ENCODE results near the gene NEDD9. TPM values are rescaled to one million over a fixed set of nuclear protein-coding genes. Genes with fewer than 3 reads are reported as not detected.

Gene NEDD9
- total and polyA plus RNA-seq, 2 experiments from 2014 or later, result 4.4 to 13.0 TPM

DNA sequence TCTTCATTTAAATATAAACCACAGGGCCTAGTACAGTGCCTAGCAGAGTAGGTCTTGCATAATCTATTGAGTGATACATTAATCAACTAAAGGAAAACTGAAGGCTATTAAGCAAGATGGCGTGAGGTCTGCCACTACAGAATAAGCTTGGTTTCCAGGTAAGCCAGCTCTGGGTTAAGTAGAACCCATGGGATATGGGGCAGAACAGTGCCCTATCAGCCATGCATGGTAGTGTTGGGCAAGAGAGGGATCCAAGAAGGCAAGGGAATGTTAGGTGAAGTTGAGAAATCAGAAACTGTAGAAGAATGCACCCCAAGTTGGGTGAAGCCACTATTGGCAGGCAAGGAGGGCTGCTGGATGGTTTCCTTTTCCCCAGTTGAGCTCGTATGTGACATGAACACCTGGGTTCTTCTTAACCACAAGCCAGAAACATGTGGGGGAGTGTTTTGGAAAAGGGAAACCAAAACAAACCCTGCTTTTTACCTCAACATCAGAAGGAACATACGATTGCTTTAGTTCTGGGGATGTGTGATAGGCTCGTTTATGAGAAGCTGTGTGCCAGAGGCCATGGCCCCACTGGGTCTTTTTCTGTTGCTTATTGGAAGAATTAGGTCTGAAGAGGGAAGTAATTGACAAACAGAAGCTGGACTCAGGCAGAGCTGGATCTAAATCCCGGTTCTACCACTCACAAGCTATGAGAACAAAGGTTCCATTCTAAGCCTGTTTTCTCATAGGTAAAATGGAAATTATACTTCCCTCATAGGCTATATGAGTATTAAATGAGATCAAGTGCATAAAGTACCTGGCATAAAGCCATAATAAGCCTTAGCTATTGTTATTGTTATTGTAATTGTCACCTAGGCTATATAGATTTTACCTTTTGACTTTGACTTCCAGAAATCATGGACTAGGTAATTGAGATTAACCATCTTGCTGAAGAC is 33.5 kb downstream of the NEDD9 start:
- no peak overlapping the region for H3K27ac ChIP-seq (ENCODE audit: low read depth)
- no peak overlapping the region for H2AFZ ChIP-seq
- H3K4me1 ChIP-seq (ENCODE audit: insufficient read depth), result peaks cover 68% of the 10 kb centered on the region
- no peaks in the 10 kb centered on the region for H3K79me2 ChIP-seq (replicated peaks; ENCODE audit: insufficient read depth)
- Mint-ChIP-seq H3K9me3 (peaks cover 5% of the 10 kb centered on the region; the same call in 1 of the 3 replicates), H3K27ac (no peak overlapping the region; the same call in 1 of the 2 replicates), H3K36me3 (ENCODE audit: low read depth) (peaks cover 9% of the 10 kb centered on the region), H3K4me1 (peaks cover 65% of the 10 kb centered on the region), H3K27me3 (ENCODE audit: insufficient read depth, low read depth, poor library complexity) (peaks cover 5% of the 10 kb centered on the region), H3K4me3 (no peak overlapping the region)
- no peaks in the 10 kb centered on the region for H3K27me3 ChIP-seq (ENCODE audit: insufficient read depth)
- no peaks in the 10 kb centered on the region; the same call in none of the 2 replicates for H3F3A ChIP-seq (replicated peaks; ENCODE audit: low read depth)
- no peak for DNase-seq (ENCODE audit: low spot score)
- H3K36me3 ChIP-seq (ENCODE audit: insufficient read depth), result no peaks in the 10 kb centered on the region
- H3K4me2 ChIP-seq, result no peak overlapping the region
- H3K4me3 ChIP-seq, result no peak overlapping the region
- TF ChIP-seq EZH2phosphoT487 (IDR thresholded peaks at IDR 0.05; ENCODE audit: unreplicated experiment) (no peak), CREB1 (CRISPR knock-in tag; IDR thresholded peaks at IDR 0.05; ENCODE audit: low read depth) (no peak)
- no peaks in the 10 kb centered on the region for H4K20me1 ChIP-seq (replicated peaks; ENCODE audit: insufficient read depth)
- no peak for ATAC-seq
- no peaks in the 10 kb centered on the region for H3K9me2 ChIP-seq (ENCODE audit: insufficient read depth)

DNA sequence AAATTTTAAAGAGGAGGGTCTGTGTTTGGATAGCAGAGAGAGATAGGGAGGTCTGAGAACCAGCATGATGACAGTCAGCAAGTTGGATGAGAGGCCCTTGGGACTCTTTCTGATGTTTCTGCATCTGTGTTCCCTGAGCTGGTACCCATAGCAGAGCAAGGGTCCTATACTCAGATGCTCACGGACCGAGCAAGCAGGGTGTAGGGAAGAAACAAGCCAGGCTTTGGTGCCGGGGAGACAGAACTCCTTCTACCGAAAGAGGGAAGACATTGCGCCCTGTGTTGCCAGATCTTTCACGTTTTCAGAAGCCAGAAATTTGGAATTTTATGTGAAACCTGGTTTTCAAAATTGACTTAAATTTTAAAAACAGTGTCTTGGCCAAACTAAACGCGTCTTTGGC is 34.6 kb downstream of the NEDD9 start:
- Histone ChIP-seq H3K79me2 (replicated peaks; ENCODE audit: insufficient read depth) (no peaks in the 10 kb centered on the region), H3F3A (replicated peaks; ENCODE audit: low read depth) (no peaks in the 10 kb centered on the region; the same call in none of the 2 replicates), H3K4me3 (no peak overlapping the region; the same call in 1 of the 2 replicates), H3K9me2 (ENCODE audit: insufficient read depth) (no peaks in the 10 kb centered on the region), H3K4me2 (peak overlapping the region; percentile 15), H3K27ac (ENCODE audit: low read depth) (peak overlapping the region; percentile 92), H2AFZ (no peak overlapping the region), H3K4me1 (ENCODE audit: insufficient read depth) (peaks cover 61% of the 10 kb centered on the region), H3K36me3 (ENCODE audit: insufficient read depth) (no peaks in the 10 kb centered on the region), H4K20me1 (replicated peaks; ENCODE audit: insufficient read depth) (no peaks in the 10 kb centered on the region), H3K27me3 (ENCODE audit: insufficient read depth) (no peaks in the 10 kb centered on the region)
- Mint-ChIP-seq H3K4me1 (peaks cover 59% of the 10 kb centered on the region), H3K36me3 (ENCODE audit: low read depth) (peaks cover 20% of the 10 kb centered on the region), H3K9me3 (peaks cover 8% of the 10 kb centered on the region; the same call in 2 of the 3 replicates), H3K27me3 (ENCODE audit: insufficient read depth, low read depth, poor library complexity) (peaks cover 2% of the 10 kb centered on the region), H3K27ac (no peak overlapping the region), H3K4me3 (no peak overlapping the region)
- DNase-seq (ENCODE audit: low spot score), result no peak
- no peak for ATAC-seq
- TF ChIP-seq, protein P1, sequence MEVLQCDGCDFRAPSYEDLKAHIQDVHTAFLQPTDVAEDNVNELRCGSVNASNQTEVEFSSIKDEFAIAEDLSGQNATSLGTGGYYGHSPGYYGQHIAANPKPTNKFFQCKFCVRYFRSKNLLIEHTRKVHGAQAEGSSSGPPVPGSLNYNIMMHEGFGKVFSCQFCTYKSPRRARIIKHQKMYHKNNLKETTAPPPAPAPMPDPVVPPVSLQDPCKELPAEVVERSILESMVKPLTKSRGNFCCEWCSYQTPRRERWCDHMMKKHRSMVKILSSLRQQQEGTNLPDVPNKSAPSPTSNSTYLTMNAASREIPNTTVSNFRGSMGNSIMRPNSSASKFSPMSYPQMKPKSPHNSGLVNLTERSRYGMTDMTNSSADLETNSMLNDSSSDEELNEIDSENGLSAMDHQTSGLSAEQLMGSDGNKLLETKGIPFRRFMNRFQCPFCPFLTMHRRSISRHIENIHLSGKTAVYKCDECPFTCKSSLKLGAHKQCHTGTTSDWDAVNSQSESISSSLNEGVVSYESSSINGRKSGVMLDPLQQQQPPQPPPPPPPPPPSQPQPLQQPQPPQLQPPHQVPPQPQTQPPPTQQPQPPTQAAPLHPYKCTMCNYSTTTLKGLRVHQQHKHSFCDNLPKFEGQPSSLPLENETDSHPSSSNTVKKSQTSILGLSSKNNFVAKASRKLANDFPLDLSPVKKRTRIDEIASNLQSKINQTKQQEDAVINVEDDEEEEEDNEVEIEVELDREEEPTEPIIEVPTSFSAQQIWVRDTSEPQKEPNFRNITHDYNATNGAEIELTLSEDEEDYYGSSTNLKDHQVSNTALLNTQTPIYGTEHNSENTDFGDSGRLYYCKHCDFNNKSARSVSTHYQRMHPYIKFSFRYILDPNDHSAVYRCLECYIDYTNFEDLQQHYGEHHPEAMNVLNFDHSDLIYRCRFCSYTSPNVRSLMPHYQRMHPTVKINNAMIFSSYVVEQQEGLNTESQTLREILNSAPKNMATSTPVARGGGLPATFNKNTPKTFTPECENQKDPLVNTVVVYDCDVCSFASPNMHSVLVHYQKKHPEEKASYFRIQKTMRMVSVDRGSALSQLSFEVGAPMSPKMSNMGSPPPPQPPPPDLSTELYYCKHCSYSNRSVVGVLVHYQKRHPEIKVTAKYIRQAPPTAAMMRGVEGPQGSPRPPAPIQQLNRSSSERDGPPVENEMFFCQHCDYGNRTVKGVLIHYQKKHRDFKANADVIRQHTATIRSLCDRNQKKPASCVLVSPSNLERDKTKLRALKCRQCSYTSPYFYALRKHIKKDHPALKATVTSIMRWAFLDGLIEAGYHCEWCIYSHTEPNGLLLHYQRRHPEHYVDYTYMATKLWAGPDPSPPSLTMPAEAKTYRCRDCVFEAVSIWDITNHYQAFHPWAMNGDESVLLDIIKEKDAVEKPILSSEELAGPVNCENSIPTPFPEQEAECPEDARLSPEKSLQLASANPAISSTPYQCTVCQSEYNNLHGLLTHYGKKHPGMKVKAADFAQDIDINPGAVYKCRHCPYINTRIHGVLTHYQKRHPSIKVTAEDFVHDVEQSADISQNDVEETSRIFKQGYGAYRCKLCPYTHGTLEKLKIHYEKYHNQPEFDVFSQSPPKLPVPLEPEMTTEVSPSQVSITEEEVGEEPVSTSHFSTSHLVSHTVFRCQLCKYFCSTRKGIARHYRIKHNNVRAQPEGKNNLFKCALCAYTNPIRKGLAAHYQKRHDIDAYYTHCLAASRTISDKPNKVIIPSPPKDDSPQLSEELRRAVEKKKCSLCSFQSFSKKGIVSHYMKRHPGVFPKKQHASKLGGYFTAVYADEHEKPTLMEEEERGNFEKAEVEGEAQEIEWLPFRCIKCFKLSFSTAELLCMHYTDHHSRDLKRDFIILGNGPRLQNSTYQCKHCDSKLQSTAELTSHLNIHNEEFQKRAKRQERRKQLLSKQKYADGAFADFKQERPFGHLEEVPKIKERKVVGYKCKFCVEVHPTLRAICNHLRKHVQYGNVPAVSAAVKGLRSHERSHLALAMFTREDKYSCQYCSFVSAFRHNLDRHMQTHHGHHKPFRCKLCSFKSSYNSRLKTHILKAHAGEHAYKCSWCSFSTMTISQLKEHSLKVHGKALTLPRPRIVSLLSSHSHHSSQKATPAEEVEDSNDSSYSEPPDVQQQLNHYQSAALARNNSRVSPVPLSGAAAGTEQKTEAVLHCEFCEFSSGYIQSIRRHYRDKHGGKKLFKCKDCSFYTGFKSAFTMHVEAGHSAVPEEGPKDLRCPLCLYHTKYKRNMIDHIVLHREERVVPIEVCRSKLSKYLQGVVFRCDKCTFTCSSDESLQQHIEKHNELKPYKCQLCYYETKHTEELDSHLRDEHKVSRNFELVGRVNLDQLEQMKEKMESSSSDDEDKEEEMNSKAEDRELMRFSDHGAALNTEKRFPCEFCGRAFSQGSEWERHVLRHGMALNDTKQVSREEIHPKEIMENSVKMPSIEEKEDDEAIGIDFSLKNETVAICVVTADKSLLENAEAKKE (CRISPR knock-in tag; IDR thresholded peaks at IDR 0.05), result no peak
- TF ChIP-seq ZNF114 (CRISPR knock-in tag; IDR thresholded peaks at IDR 0.05) (no peak), NANOG (IDR thresholded peaks at IDR 0.05; ENCODE audit: borderline replicate concordance) (no peak), STAT1 (IDR thresholded peaks at IDR 0.05; ENCODE audit: unreplicated experiment) (no peak), JUNB (IDR thresholded peaks at IDR 0.05; ENCODE audit: unreplicated experiment) (no peak), EZH2 (IDR thresholded peaks at IDR 0.05; ENCODE audit: low read depth, unreplicated experiment) (no peak)
- TF ChIP-seq, protein P2, sequence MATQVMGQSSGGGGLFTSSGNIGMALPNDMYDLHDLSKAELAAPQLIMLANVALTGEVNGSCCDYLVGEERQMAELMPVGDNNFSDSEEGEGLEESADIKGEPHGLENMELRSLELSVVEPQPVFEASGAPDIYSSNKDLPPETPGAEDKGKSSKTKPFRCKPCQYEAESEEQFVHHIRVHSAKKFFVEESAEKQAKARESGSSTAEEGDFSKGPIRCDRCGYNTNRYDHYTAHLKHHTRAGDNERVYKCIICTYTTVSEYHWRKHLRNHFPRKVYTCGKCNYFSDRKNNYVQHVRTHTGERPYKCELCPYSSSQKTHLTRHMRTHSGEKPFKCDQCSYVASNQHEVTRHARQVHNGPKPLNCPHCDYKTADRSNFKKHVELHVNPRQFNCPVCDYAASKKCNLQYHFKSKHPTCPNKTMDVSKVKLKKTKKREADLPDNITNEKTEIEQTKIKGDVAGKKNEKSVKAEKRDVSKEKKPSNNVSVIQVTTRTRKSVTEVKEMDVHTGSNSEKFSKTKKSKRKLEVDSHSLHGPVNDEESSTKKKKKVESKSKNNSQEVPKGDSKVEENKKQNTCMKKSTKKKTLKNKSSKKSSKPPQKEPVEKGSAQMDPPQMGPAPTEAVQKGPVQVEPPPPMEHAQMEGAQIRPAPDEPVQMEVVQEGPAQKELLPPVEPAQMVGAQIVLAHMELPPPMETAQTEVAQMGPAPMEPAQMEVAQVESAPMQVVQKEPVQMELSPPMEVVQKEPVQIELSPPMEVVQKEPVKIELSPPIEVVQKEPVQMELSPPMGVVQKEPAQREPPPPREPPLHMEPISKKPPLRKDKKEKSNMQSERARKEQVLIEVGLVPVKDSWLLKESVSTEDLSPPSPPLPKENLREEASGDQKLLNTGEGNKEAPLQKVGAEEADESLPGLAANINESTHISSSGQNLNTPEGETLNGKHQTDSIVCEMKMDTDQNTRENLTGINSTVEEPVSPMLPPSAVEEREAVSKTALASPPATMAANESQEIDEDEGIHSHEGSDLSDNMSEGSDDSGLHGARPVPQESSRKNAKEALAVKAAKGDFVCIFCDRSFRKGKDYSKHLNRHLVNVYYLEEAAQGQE (IDR thresholded peaks at IDR 0.05; ENCODE audit: unreplicated experiment), result no peak

All from GM23338 (cell line).